Upper lobe of right lung (tissue), 1 donor: ENCODE measurements around the gene MAFG. TPM values are rescaled to one million over a fixed set of nuclear protein-coding genes. Genes with fewer than 3 reads are reported as not detected.

Experiments
- ATAC-seq: fragments of 200-7000 bp; cut with Tn5 transposase; one replicate; pipeline ENCODE4 v1.9.1; 2020; ENCODE audit warnings: mild to moderate bottlenecking, moderate library complexity
- DNase-seq: peaks from one replicate; pipeline ENCODE4 v3.0.0-alpha.2; 2020
- H3K27ac ChIP-seq: fragments of 200-600 bp; one replicate; pipeline ENCODE4 v1.8.0; 2022
- H3K27me3 ChIP-seq: fragments of 200-600 bp; one replicate; pipeline ENCODE4 v1.8.0; 2022; ENCODE audit warnings: mild to moderate bottlenecking
- H3K36me3 ChIP-seq: fragments of 200-600 bp; one replicate; pipeline ENCODE4 v1.8.0; 2022
- H3K4me1 ChIP-seq: fragments of 200-600 bp; one replicate; pipeline ENCODE4 v1.8.0; 2022
- H3K4me3 ChIP-seq: fragments of 200-600 bp; one replicate; pipeline ENCODE4 v1.8.0; 2022; ENCODE audit warnings: mild to moderate bottlenecking
- H3K9me3 ChIP-seq: fragments of 200-600 bp; one replicate; pipeline ENCODE4 v1.8.0; 2022
- CTCF ChIP-seq: fragments of 200-600 bp; IDR thresholded peaks from one replicate; pipeline ENCODE4 v1.8.0; 2022; ENCODE audit warnings: antibody characterized with exemption
- intact Hi-C: fragments of 100-400 bp; cut with DNase I; formaldehyde crosslinking; loops from one replicate; pipeline ENCODE4 v1.11.0; 2022
- total RNA-seq: library from RNA; stranded (reverse); fragmentation: NEBNext Ultra II Directional; extraction: Animal tissue kit (Norgen Biotek cat#: 25700); gene quantifications from one replicate; pipeline ENCODE4 v1.2.1, GENCODE V29; 2021
- donor health status: DM: no; HTN: yes; CAD: no; lungs with severe emphysema.

The MAFG gene
- total RNA-seq, 1 donor from 2014 or later, result 35.9 TPM

GRCh38 chr17:81914103-81914850 lies 13.3 kb downstream of the MAFG start:
- DNase-seq, result no peak

GRCh38 chr17:81913394-81914102 lies 14.0 kb downstream of the MAFG start:
- Histone ChIP-seq H3K27me3 (no peaks in the 10 kb centered on the region), H3K9me3 (no peaks in the 10 kb centered on the region), H3K4me1 (peaks cover 28% of the 10 kb centered on the region), H3K27ac (no peak overlapping the region), H3K4me3 (no peak overlapping the region), H3K36me3 (peaks cover 37% of the 10 kb centered on the region)
- intact Hi-C loops, result no loop called here
- ATAC-seq, result no peak
- TF ChIP-seq CTCF, result no peak
- DNase-seq, result no peak

More at GRCh38 chr17:81914103-81914850, 13.3 kb downstream of the MAFG start:
- intact Hi-C loops, result no loop called here
- H3K4me3 ChIP-seq, result no peak overlapping the region
- no peak for ATAC-seq
- H3K27ac ChIP-seq, result no peak overlapping the region
- peaks cover 37% of the 10 kb centered on the region for H3K36me3 ChIP-seq
- no peak for TF ChIP-seq CTCF
- H3K4me1 ChIP-seq, result peaks cover 29% of the 10 kb centered on the region
- H3K9me3 ChIP-seq, result no peaks in the 10 kb centered on the region
- no peaks in the 10 kb centered on the region for H3K27me3 ChIP-seq

GRCh38 chr17:81912441-81913309 lies 14.9 kb downstream of the MAFG start:
- intact Hi-C loops, result no loop called here
- Histone ChIP-seq H3K4me3 (no peak overlapping the region), H3K27me3 (no peaks in the 10 kb centered on the region), H3K4me1 (peaks cover 23% of the 10 kb centered on the region), H3K9me3 (no peaks in the 10 kb centered on the region), H3K36me3 (peaks cover 37% of the 10 kb centered on the region), H3K27ac (no peak overlapping the region)
- DNase-seq, result no peak
- no peak for TF ChIP-seq CTCF
- no peak for ATAC-seq

DNA sequence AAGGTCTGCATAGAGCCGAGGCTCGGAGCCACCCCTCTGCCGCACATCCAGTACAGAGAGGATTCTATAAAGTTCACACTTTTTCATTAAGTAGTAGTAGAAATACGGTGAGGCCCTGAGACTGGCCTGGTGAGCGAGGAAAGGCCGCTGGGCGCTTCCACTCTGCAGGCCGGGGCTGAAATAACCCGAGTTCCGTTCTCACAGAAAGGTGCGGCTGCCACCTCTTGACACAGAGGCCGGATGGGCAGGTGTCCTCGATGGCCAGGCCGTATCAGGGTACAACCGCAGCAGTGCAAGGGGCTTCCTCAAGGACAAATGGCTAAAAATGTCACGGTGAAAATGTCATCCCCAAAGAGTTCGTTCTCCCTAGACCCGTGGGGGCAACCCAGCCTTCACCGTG lies 15.6 kb downstream of the MAFG start:
- TF ChIP-seq CTCF, result no peak
- Histone ChIP-seq H3K4me1 (peaks cover 19% of the 10 kb centered on the region), H3K36me3 (peaks cover 37% of the 10 kb centered on the region), H3K27me3 (no peaks in the 10 kb centered on the region), H3K9me3 (no peaks in the 10 kb centered on the region), H3K27ac (peak overlapping the region; percentile 55), H3K4me3 (peak overlapping the region; percentile 16)
- intact Hi-C loops, result no loop called here
- ATAC-seq (no peak), DNase-seq (no peak)

- no peaks in the 10 kb centered on the region for H3K27me3 ChIP-seq
- peak; percentile 96 for ATAC-seq
- TF ChIP-seq CTCF, result peak; percentile 28
- peaks cover 14% of the 10 kb centered on the region for H3K4me1 ChIP-seq
- intact Hi-C loops, result no loop called here
- peak within 1 kb of the TSS; percentile 85 for H3K4me3 ChIP-seq
- H3K9me3 ChIP-seq, result no peaks in the 10 kb centered on the region
- H3K36me3 ChIP-seq, result peaks cover 39% of the 10 kb centered on the region
- peak; percentile 97 for DNase-seq
- H3K27ac ChIP-seq, result peak within 1 kb of the TSS; percentile 60
Observed at GRCh38 chr17:81911277-81911961, 16.1 kb downstream of the MAFG start, which contains the start of gene PCYT2. Gene PCYT2 (minus strand): TSS chr17:81911399. CDS start chr17:81911355, 44 bp downstream.
